Measurements from ENCODE around the gene SIAH1. TPM values are rescaled to one million over a fixed set of nuclear protein-coding genes. Genes with fewer than 3 reads are reported as not detected.

Gene SIAH1
- total and polyA plus RNA-seq, 12 donors, result 10.1 to 17.2 (median 14.5) TPM

DNA sequence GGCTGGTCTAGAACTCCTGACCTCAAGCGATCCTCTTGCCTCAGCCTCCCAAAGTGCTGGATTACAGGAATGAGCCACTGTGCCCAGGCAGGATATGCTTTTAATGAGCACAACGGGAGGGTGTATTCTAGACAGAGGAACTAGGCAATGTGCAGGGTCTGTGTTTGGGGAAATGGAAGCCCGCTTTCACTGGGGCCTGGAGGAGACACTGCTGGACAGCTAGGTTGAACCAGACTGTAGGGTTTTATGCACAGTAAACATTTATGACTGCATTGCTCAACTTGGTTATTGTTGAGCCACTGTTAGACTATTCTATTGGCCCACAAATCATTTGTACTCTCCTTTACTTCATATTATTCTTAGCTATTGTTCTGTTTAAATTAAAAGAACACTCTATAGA, 10.2 kb upstream of the SIAH1 start:
- no peaks in the 10 kb centered on the region for H3K4me1 ChIP-seq
- H3K27me3 ChIP-seq, result no peaks in the 10 kb centered on the region
- ATAC-seq (peak in 3 of 8 donors; percentile 39 to 47 (median 45)), DNase-seq (no peak)
- intact Hi-C loops (cut with DNase I), result loop anchor here in 1 of 10 donors (10.0 kb wide), 1 partner anchor 139 kb away; no protein-coding TSS in a partner anchor
- no peak overlapping the region for H3K4me3 ChIP-seq
- no peaks in the 10 kb centered on the region for H3K36me3 ChIP-seq
- H3K27ac ChIP-seq, result no peak overlapping the region
- WGBS, 2 donors, result 74 to 82% methylated on average over 3 of the region's 3 CpGs
- no peaks in the 10 kb centered on the region for H3K9me3 ChIP-seq
- TF ChIP-seq, protein P1, sequence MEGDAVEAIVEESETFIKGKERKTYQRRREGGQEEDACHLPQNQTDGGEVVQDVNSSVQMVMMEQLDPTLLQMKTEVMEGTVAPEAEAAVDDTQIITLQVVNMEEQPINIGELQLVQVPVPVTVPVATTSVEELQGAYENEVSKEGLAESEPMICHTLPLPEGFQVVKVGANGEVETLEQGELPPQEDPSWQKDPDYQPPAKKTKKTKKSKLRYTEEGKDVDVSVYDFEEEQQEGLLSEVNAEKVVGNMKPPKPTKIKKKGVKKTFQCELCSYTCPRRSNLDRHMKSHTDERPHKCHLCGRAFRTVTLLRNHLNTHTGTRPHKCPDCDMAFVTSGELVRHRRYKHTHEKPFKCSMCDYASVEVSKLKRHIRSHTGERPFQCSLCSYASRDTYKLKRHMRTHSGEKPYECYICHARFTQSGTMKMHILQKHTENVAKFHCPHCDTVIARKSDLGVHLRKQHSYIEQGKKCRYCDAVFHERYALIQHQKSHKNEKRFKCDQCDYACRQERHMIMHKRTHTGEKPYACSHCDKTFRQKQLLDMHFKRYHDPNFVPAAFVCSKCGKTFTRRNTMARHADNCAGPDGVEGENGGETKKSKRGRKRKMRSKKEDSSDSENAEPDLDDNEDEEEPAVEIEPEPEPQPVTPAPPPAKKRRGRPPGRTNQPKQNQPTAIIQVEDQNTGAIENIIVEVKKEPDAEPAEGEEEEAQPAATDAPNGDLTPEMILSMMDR (IDR thresholded peaks at IDR 0.05), result no peak

DNA sequence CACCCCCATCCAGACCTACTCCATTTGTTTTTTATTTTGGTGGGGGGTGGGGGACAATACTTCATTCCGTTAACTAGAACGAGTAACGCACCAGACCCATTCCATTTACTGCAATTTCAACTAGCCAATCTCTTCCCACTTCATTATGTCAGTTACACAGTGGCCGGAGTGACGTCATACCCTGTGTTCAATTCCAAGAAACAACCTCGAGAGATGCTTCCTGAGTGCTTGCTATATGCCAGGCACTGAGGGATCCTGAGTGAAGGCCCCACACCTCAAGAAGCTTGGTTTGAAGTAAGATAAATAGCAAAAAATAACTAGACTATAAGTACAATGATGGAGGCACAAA, 9.1 kb upstream of the SIAH1 start:
- no peaks in the 10 kb centered on the region for H3K27me3 ChIP-seq
- no peaks in the 10 kb centered on the region for H3K36me3 ChIP-seq
- H3K4me3 ChIP-seq, result no peak overlapping the region
- H3K4me1 ChIP-seq, result no peaks in the 10 kb centered on the region
- H3K9me3 ChIP-seq, result no peaks in the 10 kb centered on the region
- intact Hi-C loops (cut with DNase I), result loop anchor here in 1 of 10 donors (10.0 kb wide), 1 partner anchor 140 kb away; no protein-coding TSS in a partner anchor
- ATAC-seq, result peak in 1 of 8 donors; percentile 49
- no peak for DNase-seq
- TF ChIP-seq, protein P1 (IDR thresholded peaks at IDR 0.05), result no peak
- WGBS, 2 donors, result 83 to 87% methylated on average over 6 of the region's 6 CpGs
- H3K27ac ChIP-seq, result peak overlapping the region in 2 of 10 donors; percentile 16 to 39

DNA sequence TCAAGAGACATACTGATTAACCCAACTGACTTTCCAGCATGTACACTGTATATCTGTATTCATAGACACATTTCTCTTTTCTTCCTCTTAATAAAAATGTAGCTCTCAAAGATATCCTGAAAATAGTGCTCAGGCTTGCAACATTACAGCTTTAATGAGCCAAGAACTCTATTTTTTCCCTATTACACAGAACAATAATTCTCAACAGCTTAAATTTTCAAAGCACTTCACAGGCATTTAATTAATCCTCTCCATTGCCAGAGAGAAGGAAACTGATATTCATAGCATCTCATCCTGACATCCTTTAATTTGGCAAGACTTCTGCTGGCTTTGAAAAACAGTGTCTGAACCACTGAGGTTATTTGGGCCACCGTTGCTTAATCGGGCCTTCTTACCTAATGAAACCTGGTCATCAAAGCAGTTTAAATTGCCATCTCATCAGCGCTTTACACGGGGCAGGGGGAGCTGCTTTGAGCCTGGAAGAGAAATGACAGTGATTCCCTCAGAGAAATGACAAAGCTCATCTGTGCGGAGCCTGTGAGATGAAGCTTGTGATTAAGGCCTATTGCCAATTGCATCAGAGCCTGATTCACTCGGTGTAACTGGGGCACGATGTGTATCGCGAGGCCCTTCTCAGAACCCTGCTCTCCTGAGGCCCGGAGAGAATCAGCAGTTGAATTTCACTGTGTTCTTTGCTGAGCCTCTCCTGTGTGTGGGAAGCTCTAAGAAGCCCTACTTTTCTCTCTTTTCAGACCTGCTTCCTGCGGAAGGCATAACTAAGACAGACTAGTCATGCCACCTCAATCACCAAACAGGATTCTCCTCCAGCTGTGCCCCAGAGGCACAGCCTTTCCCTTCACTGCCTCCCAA, 8.5 kb upstream of the SIAH1 start:
- H3K4me3 ChIP-seq, result no peak overlapping the region
- WGBS, 2 donors, result 74 to 81% methylated on average over 11 of the region's 11 CpGs
- DNase-seq, result no peak
- H3K9me3 ChIP-seq, result no peaks in the 10 kb centered on the region
- intact Hi-C loops (cut with DNase I), result loop anchor here in 1 of 10 donors (10.0 kb wide), 1 partner anchor 141 kb away; no protein-coding TSS in a partner anchor
- peak in 5 of 8 donors; percentile 28 to 87 (median 34) for ATAC-seq
- H3K36me3 ChIP-seq, result no peaks in the 10 kb centered on the region
- H3K27ac ChIP-seq, result peak overlapping the region in 2 of 10 donors; percentile 16 to 39
- TF ChIP-seq, protein P1 (IDR thresholded peaks at IDR 0.05), result no peak
- H3K27me3 ChIP-seq, result no peaks in the 10 kb centered on the region
- no peaks in the 10 kb centered on the region for H3K4me1 ChIP-seq

DNA sequence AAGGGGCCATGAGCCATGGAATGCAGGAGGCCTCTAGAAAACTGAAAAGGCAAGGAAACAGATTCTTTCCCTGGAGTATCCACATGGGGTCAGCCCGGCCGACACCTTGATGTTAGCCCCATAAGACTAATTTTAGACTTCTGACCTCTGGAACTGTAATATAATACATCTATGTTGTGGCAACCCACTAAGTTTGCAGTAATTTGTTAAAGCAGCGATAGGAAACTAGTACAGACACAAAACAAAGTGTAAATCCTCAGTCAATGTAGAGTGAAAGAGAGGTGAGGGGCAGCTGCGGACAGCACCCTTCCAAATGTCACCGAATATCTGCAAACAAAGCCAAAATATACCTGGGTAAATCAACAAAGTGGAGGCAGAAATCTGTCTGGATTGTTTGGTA, 7.2 kb upstream of the SIAH1 start:
- Histone ChIP-seq H3K27me3 (no peaks in the 10 kb centered on the region), H3K36me3 (no peaks in the 10 kb centered on the region), H3K4me1 (no peaks in the 10 kb centered on the region), H3K4me3 (no peak overlapping the region), H3K9me3 (no peaks in the 10 kb centered on the region), H3K27ac (no peak overlapping the region)
- intact Hi-C loops (cut with DNase I), result loop anchor here in 1 of 10 donors (10.0 kb wide), 1 partner anchor 142 kb away; no protein-coding TSS in a partner anchor
- ATAC-seq (no peak), DNase-seq (no peak)
- TF ChIP-seq, protein P1 (IDR thresholded peaks at IDR 0.05), result no peak
- whole genome bisulfite sequencing, 2 donors, result 93 to 96% methylated on average over 5 of the region's 5 CpGs
